ENCODE data around the gene SORCS3. TPM values are rescaled to one million over a fixed set of nuclear protein-coding genes. Genes with fewer than 3 reads are reported as not detected.

The SORCS3 gene
- total and polyA plus RNA-seq, 2 of the 4 experiments (the other 2 are of a cell fraction) = not detected

GRCh38 chr10:104988686-104989085 lies 347.6 kb downstream of the SORCS3 start:
- Histone ChIP-seq H2BK20ac (ENCODE audit: low read depth, low read length) (no peak overlapping the region), H3K14ac (replicated peaks; ENCODE audit: low read depth, low read length) (no peak overlapping the region), H4K8ac (ENCODE audit: low read depth in 2 of 2, low read length in 2 of 2) (no peak overlapping the region), H2AK9ac (replicated peaks; ENCODE audit: low read depth, low read length, poor library complexity) (no peak overlapping the region), H3K4me1 (ENCODE audit: control insufficient read depth, insufficient read depth, low read length) (no peaks in the 10 kb centered on the region), H3K36me3 (ENCODE audit: control insufficient read depth, insufficient read depth, low read length) (no peaks in the 10 kb centered on the region), H3K9me3 (ENCODE audit: control insufficient read depth, insufficient read depth, low read length) (peaks cover 9% of the 10 kb centered on the region), H2BK120ac (ENCODE audit: low read depth, low read length) (no peak overlapping the region), H3K9me1 (ENCODE audit: insufficient read depth, low read length) (no peaks in the 10 kb centered on the region), H3K79me1 (ENCODE audit: low read depth in 1 of 2, low read length in 2 of 2) (no peaks in the 10 kb centered on the region), H2BK5ac (ENCODE audit: low read depth, low read length, poor library complexity, severe bottlenecking) (no peak overlapping the region), H4K91ac (ENCODE audit: insufficient read depth, low read depth, low read length) (no peak overlapping the region), H3K4me2 (ENCODE audit: low read depth, low read length) (no peak overlapping the region), H2AK5ac (ENCODE audit: low read depth, low read length) (no peak overlapping the region), H4K20me1 (ENCODE audit: insufficient read depth, low read length) (no peaks in the 10 kb centered on the region), H2AFZ (replicated peaks; ENCODE audit: low read length, poor library complexity) (no peak overlapping the region), H3K9ac (ENCODE audit: low read depth, low read length) (no peak overlapping the region), H2BK15ac (ENCODE audit: low read depth, low read length) (no peak overlapping the region), H3K4ac (ENCODE audit: low read depth, low read length) (no peak overlapping the region), H3K27me3 (ENCODE audit: control insufficient read depth, insufficient read depth, low read length) (no peaks in the 10 kb centered on the region), H3K23ac (ENCODE audit: low read depth, low read length) (no peak overlapping the region), H3K56ac (ENCODE audit: extremely low read depth, insufficient read depth, low read length) (no peak overlapping the region), H3K4me3 (ENCODE audit: insufficient read depth, low read depth, low read length) (no peak overlapping the region), H4K5ac (ENCODE audit: low read depth, low read length) (no peak overlapping the region), H3K18ac (ENCODE audit: low read depth, low read length) (no peak overlapping the region), H3K27ac (ENCODE audit: insufficient read depth, low read length) (no peak overlapping the region)
- TF ChIP-seq BHLHE40 (IDR thresholded peaks at IDR 0.05; ENCODE audit: low read depth, low read length) (no peak), MAFK (IDR thresholded peaks at IDR 0.05; ENCODE audit: low read depth, low read length) (no peak), RAD21 (IDR thresholded peaks at IDR 0.05; ENCODE audit: low read length) (no peak), CHD1 (IDR thresholded peaks at IDR 0.05; ENCODE audit: low read depth, low read length) (no peak), CTCF (conservative IDR thresholded peaks at IDR 0.05; ENCODE audit: low read depth, low read length) (no peak), MAZ (IDR thresholded peaks at IDR 0.05; ENCODE audit: borderline replicate concordance, low read depth, low read length) (no peak), POLR2A (IDR thresholded peaks at IDR 0.05; ENCODE audit: low read depth, low read length) (no peak), RFX5 (IDR thresholded peaks at IDR 0.05; ENCODE audit: low read depth, low read length) (no peak), MXI1 (IDR thresholded peaks at IDR 0.05; ENCODE audit: borderline replicate concordance, low read depth, low read length) (no peak)
- in situ Hi-C loops (cut with MboI; ENCODE audit: low sequenced_read_pairs) (no loop called here), dilution Hi-C loops (cut with HindIII; ENCODE audit: low sequenced_read_pairs, unreplicated experiment) (no loop called here), intact Hi-C loops (cut with micrococcal nuclease) (no loop called here)
- CTCF ChIA-PET = no interaction called here
- POLR2A ChIA-PET (ENCODE audit: unreplicated experiment) = no interaction called here
- no TSS peak for BruUV-seq (replicated peaks)
- DNase-seq (no peak), ATAC-seq (ENCODE audit: low read depth) (no peak)
- no CpG with 5 or more reads among the region's 1 CpG for WGBS, 2 experiments (ENCODE audit: extremely low coverage in 2 of 2, insufficient read length in 1 of 2)

Data from IMR-90 (cell line).